Measurements from ENCODE around the gene PPP2R5D. TPM values are rescaled to one million over a fixed set of nuclear protein-coding genes. Genes with fewer than 3 reads are reported as not detected.
"Not testable (repeated sequence)": the region's sequence is repeated elsewhere in the genome, so short reads cannot be mapped to it uniquely, and the experiment has no call there.

Gene PPP2R5D
- polyA plus RNA-seq (ENCODE audit: insufficient read length in 4 of 4), result 10 to 100 TPM; 63.3 to 70.8 (median 66.6) TPM

GRCh38 chr6:42984001-42984923, at the start of gene PPP2R5D:
Gene PPP2R5D, plus strand, starts transcription at chr6:42984570. Its CDS starts 108 bp downstream, at chr6:42984678.
- DNase-seq (ENCODE audit: low read depth in 4 of 4, low spot score in 3 of 4), result peak; percentile 89 to 99 (median 98)

- no peak for DNase-seq (ENCODE audit: low read depth in 4 of 4, low spot score in 3 of 4)
Measured at GRCh38 chr6:42935322-42935721, 49.0 kb upstream of the PPP2R5D start.

DNA sequence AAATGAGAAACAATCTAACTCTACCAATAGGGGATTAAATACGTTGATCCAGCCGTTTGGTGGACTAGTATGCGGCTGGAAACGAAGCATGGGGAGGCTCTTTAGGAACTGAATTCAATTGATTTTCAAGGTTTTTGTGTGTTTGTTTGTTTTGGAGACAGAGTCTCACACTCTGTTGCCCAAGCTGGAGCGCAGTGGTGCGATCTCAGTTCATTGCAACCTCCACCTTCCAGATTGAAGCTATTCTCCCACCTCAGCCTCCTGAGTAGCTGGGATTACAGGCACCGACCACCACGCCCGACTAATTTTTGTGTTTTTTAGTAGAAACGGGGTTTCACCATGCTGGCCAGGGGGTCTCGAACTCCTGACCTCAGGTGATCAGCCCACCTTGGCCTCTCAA, 48.0 kb upstream of the PPP2R5D start:
- no peak for DNase-seq (ENCODE audit: low read depth in 4 of 4, low spot score in 3 of 4)

GRCh38 chr6:42937548-42938427, 46.6 kb upstream of the PPP2R5D start:
- DNase-seq (ENCODE audit: low read depth in 4 of 4, low spot score in 3 of 4), result no peak

DNA sequence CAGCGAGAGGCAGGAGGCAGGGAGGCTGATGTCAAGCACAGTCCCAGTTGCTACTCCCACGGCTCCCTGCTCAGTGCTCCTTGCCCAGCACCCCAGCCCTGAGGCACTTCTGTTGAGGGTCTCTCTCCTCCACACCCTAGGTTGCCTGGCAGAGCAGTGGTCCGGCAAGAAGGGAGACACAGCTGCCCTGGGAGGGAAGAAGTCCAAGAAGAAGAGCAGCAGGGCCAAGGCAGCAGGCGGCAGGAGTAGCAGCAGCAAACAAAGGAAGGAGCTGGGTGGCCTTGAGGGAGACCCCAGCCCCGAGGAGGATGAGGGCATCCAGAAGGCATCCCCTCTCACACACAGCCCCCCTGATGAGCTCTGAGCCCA, 46.0 kb upstream of the PPP2R5D start:
- no peak for DNase-seq (ENCODE audit: low read depth in 4 of 4, low spot score in 3 of 4)

- no peak for DNase-seq (ENCODE audit: low read depth in 4 of 4, low spot score in 3 of 4)
Measured at GRCh38 chr6:42938987-42939809, 45.2 kb upstream of the PPP2R5D start.

DNA sequence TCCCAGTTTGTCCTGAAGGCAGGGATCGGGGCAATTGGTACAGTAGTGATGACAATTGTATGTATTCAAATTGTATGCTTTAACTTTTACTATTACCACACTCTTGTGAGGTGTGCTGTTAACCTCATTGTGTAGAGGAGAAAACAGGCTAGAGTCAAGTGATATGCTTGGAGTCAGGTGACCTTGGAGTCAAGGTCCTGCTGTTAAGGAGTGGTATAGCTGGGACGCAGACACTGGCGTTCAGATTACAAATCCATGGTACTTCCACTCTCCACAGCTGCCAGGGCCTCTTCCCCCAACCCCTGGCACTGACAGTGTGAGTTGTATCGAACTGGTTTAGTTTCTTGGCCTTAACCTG, 44.6 kb upstream of the PPP2R5D start:
- no peak for DNase-seq (ENCODE audit: low read depth in 4 of 4, low spot score in 3 of 4)

- DNase-seq (ENCODE audit: low read depth in 4 of 4, low spot score in 3 of 4), result no peak
Measured at GRCh38 chr6:42940493-42941045, 43.8 kb upstream of the PPP2R5D start.

DNA sequence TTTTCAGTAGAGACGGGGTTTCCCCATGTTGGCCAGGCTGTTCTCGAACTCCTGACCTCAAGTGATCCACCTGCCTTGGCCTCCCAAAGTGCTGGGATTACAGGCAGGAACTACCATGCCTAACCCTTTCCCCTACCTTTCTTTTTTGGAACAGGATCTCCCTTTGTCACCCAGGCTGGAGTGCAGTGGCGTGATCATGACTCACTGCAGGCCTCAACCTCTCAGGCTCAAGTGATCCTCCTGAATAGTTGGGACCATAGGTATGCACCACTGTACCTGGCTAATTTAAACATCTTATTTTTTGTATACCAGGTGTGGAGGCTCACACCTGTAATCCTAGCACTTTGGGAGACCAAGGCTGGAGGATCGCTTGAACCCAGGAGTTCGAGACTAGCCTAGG, 43.0 kb upstream of the PPP2R5D start:
- not testable (repeated sequence) for DNase-seq (ENCODE audit: low read depth in 4 of 4, low spot score in 3 of 4)

GRCh38 chr6:42942444-42942843, 41.9 kb upstream of the PPP2R5D start:
- DNase-seq (ENCODE audit: low read depth in 4 of 4, low spot score in 3 of 4), result no peak

GRCh38 chr6:42947950-42948349, 36.4 kb upstream of the PPP2R5D start:
- no peak for DNase-seq (ENCODE audit: low read depth in 4 of 4, low spot score in 3 of 4)

- no peak for DNase-seq (ENCODE audit: low read depth in 4 of 4, low spot score in 3 of 4)
Measured at GRCh38 chr6:42952389-42952788, 32.0 kb upstream of the PPP2R5D start.

GRCh38 chr6:42954405-42954804, 30.0 kb upstream of the PPP2R5D start:
- DNase-seq (ENCODE audit: low read depth in 4 of 4, low spot score in 3 of 4), result not testable (repeated sequence)

DNA sequence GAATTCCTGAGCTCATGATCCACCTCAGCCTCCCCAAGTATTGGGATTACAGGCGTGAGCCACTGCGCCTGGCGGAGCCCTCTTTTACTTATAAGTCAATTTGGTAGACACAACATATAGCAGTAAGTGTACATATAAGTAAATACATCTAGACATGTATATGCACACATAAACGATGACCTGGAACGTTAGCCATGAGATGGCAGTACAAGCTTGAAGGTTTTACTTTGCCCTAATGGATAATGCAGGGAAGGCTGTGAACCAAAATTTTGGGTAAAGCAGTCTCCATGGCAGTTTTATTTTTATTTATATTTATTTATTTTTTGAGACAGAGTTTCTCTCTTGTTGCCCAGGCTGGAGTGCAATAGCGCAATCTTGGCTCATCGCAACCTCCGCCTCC, 26.2 kb upstream of the PPP2R5D start:
- no peak for DNase-seq (ENCODE audit: low read depth in 4 of 4, low spot score in 3 of 4)

- DNase-seq (ENCODE audit: low read depth in 4 of 4, low spot score in 3 of 4), result no peak
Measured at GRCh38 chr6:42959917-42960242, 24.5 kb upstream of the PPP2R5D start.

- peak in 1 of 4 donors; percentile 38 for DNase-seq (ENCODE audit: low read depth in 4 of 4, low spot score in 3 of 4)
Measured at GRCh38 chr6:42960243-42961019, 23.9 kb upstream of the PPP2R5D start, which contains the start of gene GNMT. Gene GNMT, plus strand, starts transcription at chr6:42960754. Its CDS starts 14 bp downstream, at chr6:42960768.

DNA sequence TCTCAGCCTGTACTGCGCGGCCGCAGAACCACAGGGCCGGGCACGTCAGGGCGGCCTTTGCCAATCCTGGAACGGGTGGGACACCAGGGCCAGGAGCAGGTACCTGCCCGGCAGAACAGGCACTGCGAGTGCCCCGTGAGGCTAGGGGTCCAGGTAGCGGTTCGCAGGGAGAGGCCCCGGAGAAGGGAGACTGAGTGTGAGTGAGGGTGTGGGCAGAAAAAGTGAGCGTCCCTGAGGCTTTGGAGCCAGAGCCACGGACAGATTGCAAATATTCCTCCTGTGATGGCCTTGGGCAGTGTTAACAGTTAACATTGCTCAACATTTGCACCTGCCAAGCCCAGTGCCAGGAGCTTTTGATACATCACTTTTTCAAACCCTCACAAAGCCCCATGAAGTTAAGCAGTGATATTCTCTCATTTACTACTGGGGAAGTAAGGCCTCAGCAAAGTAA, 23.3 kb upstream of the PPP2R5D start:
- no peak for DNase-seq (ENCODE audit: low read depth in 4 of 4, low spot score in 3 of 4)

GRCh38 chr6:42962096-42962495, 22.3 kb upstream of the PPP2R5D start:
- no peak for DNase-seq (ENCODE audit: low read depth in 4 of 4, low spot score in 3 of 4)

DNA sequence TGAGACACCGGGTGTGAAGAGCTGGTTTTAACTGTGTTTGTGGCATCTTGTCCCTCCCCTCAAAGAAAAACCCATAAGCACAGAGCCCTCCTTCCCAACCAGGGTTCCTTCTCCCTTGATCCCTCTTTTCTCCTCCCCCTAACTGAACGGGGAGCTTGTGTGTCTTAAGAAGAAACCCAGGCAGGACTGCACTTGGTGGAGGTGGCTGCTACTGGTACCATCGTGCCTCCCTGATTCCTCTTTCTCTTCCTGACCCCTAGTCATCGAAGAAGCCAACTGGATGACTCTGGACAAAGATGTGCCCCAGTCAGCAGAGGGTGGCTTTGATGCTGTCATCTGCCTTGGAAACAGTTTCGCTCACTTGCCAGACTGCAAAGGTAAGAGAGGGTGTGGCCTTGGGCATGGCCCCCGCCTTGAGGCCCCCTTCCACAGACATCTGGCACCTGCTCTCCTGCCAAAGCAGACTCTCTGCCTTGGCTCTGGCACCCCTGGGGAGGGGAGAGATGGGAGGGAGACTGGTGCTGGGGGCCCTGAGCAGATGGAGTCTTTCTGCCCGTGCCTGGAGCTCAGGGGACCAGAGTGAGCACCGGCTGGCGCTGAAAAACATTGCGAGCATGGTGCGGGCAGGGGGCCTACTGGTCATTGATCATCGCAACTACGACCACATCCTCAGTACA, 21.7 kb upstream of the PPP2R5D start:
- no peak for DNase-seq (ENCODE audit: low read depth in 4 of 4, low spot score in 3 of 4)
